Upper lobe of left lung (tissue), 6 donors: ENCODE results near the gene IMMP2L. TPM values are rescaled to one million over a fixed set of nuclear protein-coding genes. Genes with fewer than 3 reads are reported as not detected.

Source experiments
- ATAC-seq, 2 donors: fragments of 200-7000 bp; cut with Tn5 transposase; one replicate each; pipeline ENCODE4 v1.9.1; 2022; ENCODE audit warnings: mild to moderate bottlenecking in 2 of 2, moderate library complexity in 2 of 2; ENCODE audit not compliant: low FRiP score in 2 of 2
- DNase-seq, 2 donors: peaks; one replicate each; pipeline ENCODE4 v3.0.0-alpha.2; 2019 to 2020
- H3K27ac ChIP-seq, 4 donors: fragments of 200-600 bp; sonication (generic); one replicate each; pipeline ENCODE4 v1.5.1; 2016 to 2019
- H3K27me3 ChIP-seq, 4 donors: fragments of 200-600 bp; sonication (generic); one replicate each; pipeline ENCODE4 v1.5.1; 2017 to 2019
- H3K36me3 ChIP-seq, 4 donors: fragments of 200-600 bp; sonication (generic); one replicate each; pipeline ENCODE4 v1.5.1; 2016 to 2019
- H3K4me1 ChIP-seq, 4 donors: fragments of 200-600 bp; sonication (generic); one replicate each; pipeline ENCODE4 v1.5.1; 2018 to 2019
- H3K4me3 ChIP-seq, 4 donors: fragments of 200-600 bp; sonication (generic); one replicate each; pipeline ENCODE4 v1.5.1; 2017 to 2019; ENCODE audit warnings: mild to moderate bottlenecking in 2 of 4, moderate library complexity in 1 of 4
- H3K9me3 ChIP-seq, 4 donors: fragments of 200-600 bp; sonication (generic); one replicate each; pipeline ENCODE4 v1.5.1; 2018 to 2019
- CTCF ChIP-seq, 6 experiments: fragments of 450-650 bp in 4 of 6; fragments of 200-600 bp in 2 of 6; sonication (generic) in 2 of 6; IDR thresholded peaks; one replicate each; pipeline ENCODE4 v1.5.1; 2016 to 2019; ENCODE audit warnings: antibody characterized with exemption in 6 of 6
- EP300 ChIP-seq, 4 donors: sonication (generic); formaldehyde crosslinking; IDR thresholded peaks; one replicate each; pipeline ENCODE4 v1.5.1; 2017; ENCODE audit warnings: antibody characterized with exemption in 4 of 4, control low read depth in 2 of 4
- POLR2A ChIP-seq, 4 donors: fragments of 450-650 bp; IDR thresholded peaks; one replicate each; pipeline ENCODE4 v1.5.1; 2016 to 2017; ENCODE audit warnings: antibody characterized with exemption in 4 of 4, mild to moderate bottlenecking in 2 of 4
- POLR2AphosphoS5 ChIP-seq, 2 donors: sonication (generic); formaldehyde crosslinking; IDR thresholded peaks; one replicate each; pipeline ENCODE4 v1.5.1; 2017; ENCODE audit warnings: antibody characterized with exemption in 2 of 2
- WGBS, 2 donors: methylation state at CpG; one replicate each; pipeline ENCODE4 v1.1.5; 2017 to 2018; 5-methylcytosine and 5-hydroxymethylcytosine counted together
- total RNA-seq, 6 donors: library from RNA; depleted of rRNA in 4 of 6; stranded (reverse); fragments of >200 nt in 4 of 6; gene quantifications; one replicate each; pipeline versions ENCODE4 v1.1.0 to v1.2.1, GENCODE V29; 2016 to 2021
- donor health status: DM: no; HTN: no; CAD: no; lungs with moderate emphysema.
- donor health status: DM: no; HTN: yes; CAD: no; lungs with severe emphysema.

Gene IMMP2L
- total RNA-seq, 6 donors from 2014 or later, result 7.1 to 17.5 (median 11.3) TPM

GRCh38 chr7:110857106-110857505, 705.2 kb downstream of the IMMP2L start:
- H3K27ac ChIP-seq, result no peak overlapping the region
- DNase-seq (no peak), ATAC-seq (no peak)
- no peaks in the 10 kb centered on the region for H3K27me3 ChIP-seq
- TF ChIP-seq EP300 (IDR thresholded peaks at IDR 0.05), result no peak
- no peak for TF ChIP-seq CTCF (IDR thresholded peaks at IDR 0.05)
- TF ChIP-seq POLR2AphosphoS5 (IDR thresholded peaks at IDR 0.05), result no peak
- no peak overlapping the region for H3K4me3 ChIP-seq
- no peaks in the 10 kb centered on the region for H3K9me3 ChIP-seq
- H3K4me1 ChIP-seq, result no peaks in the 10 kb centered on the region
- H3K36me3 ChIP-seq, result no peaks in the 10 kb centered on the region

GRCh38 chr7:110856704-110857103, 705.6 kb downstream of the IMMP2L start:
- H3K36me3 ChIP-seq, result no peaks in the 10 kb centered on the region
- TF ChIP-seq POLR2A (IDR thresholded peaks at IDR 0.05) (no peak), CTCF (IDR thresholded peaks at IDR 0.05) (no peak), POLR2AphosphoS5 (IDR thresholded peaks at IDR 0.05) (no peak), EP300 (IDR thresholded peaks at IDR 0.05) (no peak)
- DNase-seq (no peak), ATAC-seq (no peak)
- H3K27ac ChIP-seq, result no peak overlapping the region
- no peak overlapping the region for H3K4me3 ChIP-seq
- H3K27me3 ChIP-seq, result no peaks in the 10 kb centered on the region
- WGBS, 2 donors, result 91 to 97% methylated on average over 3 of the region's 3 CpGs
- H3K9me3 ChIP-seq, result no peaks in the 10 kb centered on the region
- no peaks in the 10 kb centered on the region for H3K4me1 ChIP-seq

GRCh38 chr7:110854651-110855050, 707.6 kb downstream of the IMMP2L start:
- no peak for DNase-seq
- ATAC-seq, result no peak
- no peak overlapping the region for H3K27ac ChIP-seq
- H3K4me1 ChIP-seq, result no peaks in the 10 kb centered on the region
- no peak overlapping the region for H3K4me3 ChIP-seq
- H3K27me3 ChIP-seq, result no peaks in the 10 kb centered on the region
- no peaks in the 10 kb centered on the region for H3K36me3 ChIP-seq
- 86 to 93% methylated on average over 2 of the region's 2 CpGs for WGBS, 2 donors
- no peaks in the 10 kb centered on the region for H3K9me3 ChIP-seq
- TF ChIP-seq EP300 (IDR thresholded peaks at IDR 0.05) (no peak), POLR2AphosphoS5 (IDR thresholded peaks at IDR 0.05) (no peak), POLR2A (IDR thresholded peaks at IDR 0.05) (no peak), CTCF (IDR thresholded peaks at IDR 0.05) (no peak)

GRCh38 chr7:110854166-110854565, 708.1 kb downstream of the IMMP2L start:
- no peak for DNase-seq
- Histone ChIP-seq H3K36me3 (no peaks in the 10 kb centered on the region), H3K4me1 (no peaks in the 10 kb centered on the region), H3K27me3 (no peaks in the 10 kb centered on the region), H3K27ac (no peak overlapping the region), H3K9me3 (no peaks in the 10 kb centered on the region), H3K4me3 (no peak overlapping the region)
- TF ChIP-seq POLR2A (IDR thresholded peaks at IDR 0.05), result no peak
- no peak for TF ChIP-seq CTCF (IDR thresholded peaks at IDR 0.05)
- no peak for TF ChIP-seq POLR2AphosphoS5 (IDR thresholded peaks at IDR 0.05)
- TF ChIP-seq EP300 (IDR thresholded peaks at IDR 0.05), result no peak
- no peak for ATAC-seq

GRCh38 chr7:110853263-110853662, 709.0 kb downstream of the IMMP2L start:
- ATAC-seq, result no peak
- TF ChIP-seq POLR2AphosphoS5 (IDR thresholded peaks at IDR 0.05) (no peak), CTCF (IDR thresholded peaks at IDR 0.05) (no peak), EP300 (IDR thresholded peaks at IDR 0.05) (no peak), POLR2A (IDR thresholded peaks at IDR 0.05) (no peak)

More at GRCh38 chr7:110853263-110853662, 709.0 kb downstream of the IMMP2L start:
- Histone ChIP-seq H3K36me3 (no peaks in the 10 kb centered on the region), H3K27ac (no peak overlapping the region), H3K27me3 (no peaks in the 10 kb centered on the region), H3K4me1 (no peaks in the 10 kb centered on the region), H3K4me3 (no peak overlapping the region), H3K9me3 (no peaks in the 10 kb centered on the region)
- WGBS, 2 donors, result 85 to 97% methylated on average over 3 of the region's 3 CpGs
- DNase-seq, result no peak
